ENCODE measurements around the gene WDR43.

The WDR43 gene

DNA sequence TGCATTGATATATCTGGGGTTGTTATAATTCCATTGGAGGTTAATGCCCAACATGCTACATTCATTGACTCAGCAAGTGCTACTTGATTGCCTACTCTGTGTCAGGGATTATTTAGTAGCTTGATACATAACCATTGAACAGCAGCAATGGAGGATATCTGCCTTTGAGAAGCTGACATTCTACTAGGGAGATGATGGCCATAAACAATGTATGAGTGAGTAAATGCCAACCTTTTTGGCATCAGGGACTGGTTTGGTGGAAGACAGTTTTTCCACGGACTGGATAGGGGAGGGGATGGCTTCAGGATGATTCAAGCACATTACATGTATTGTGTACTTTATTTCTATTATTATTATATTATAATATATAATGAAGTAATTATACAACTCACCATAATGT lies 54.7 kb downstream of the WDR43 start:
- no peak for TF ChIP-seq TARDBP (IDR thresholded peaks at IDR 0.05)
- TF ChIP-seq CTBP1 (IDR thresholded peaks at IDR 0.05; ENCODE audit: borderline replicate concordance): no peak
- no peak for TF ChIP-seq FOXA1 (IDR thresholded peaks at IDR 0.05)
- TF ChIP-seq ELF4 (IDR thresholded peaks at IDR 0.05): no peak
- TF ChIP-seq, protein P1, sequence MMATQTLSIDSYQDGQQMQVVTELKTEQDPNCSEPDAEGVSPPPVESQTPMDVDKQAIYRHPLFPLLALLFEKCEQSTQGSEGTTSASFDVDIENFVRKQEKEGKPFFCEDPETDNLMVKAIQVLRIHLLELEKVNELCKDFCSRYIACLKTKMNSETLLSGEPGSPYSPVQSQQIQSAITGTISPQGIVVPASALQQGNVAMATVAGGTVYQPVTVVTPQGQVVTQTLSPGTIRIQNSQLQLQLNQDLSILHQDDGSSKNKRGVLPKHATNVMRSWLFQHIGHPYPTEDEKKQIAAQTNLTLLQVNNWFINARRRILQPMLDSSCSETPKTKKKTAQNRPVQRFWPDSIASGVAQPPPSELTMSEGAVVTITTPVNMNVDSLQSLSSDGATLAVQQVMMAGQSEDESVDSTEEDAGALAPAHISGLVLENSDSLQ (IDR thresholded peaks at IDR 0.05): no peak
- no peak for TF ChIP-seq LEF1 (IDR thresholded peaks at IDR 0.05; ENCODE audit: borderline replicate concordance)
- no peak for TF ChIP-seq SP1 (IDR thresholded peaks at IDR 0.05)
- no peak for TF ChIP-seq HDGF (IDR thresholded peaks at IDR 0.05; ENCODE audit: borderline replicate concordance)
- no peak for TF ChIP-seq ARNT (IDR thresholded peaks at IDR 0.05)
- TF ChIP-seq BHLHE40 (IDR thresholded peaks at IDR 0.05; ENCODE audit: borderline replicate concordance): no peak
- no peak for TF ChIP-seq ZNF384 (IDR thresholded peaks at IDR 0.05)
- no peak for TF ChIP-seq L3MBTL2 (conservative IDR thresholded peaks at IDR 0.05)
- TF ChIP-seq NFRKB (IDR thresholded peaks at IDR 0.05): no peak
- no peak for TF ChIP-seq FOXK2 (IDR thresholded peaks at IDR 0.05)
- no peak for TF ChIP-seq FOXM1 (IDR thresholded peaks at IDR 0.05; ENCODE audit: borderline replicate concordance)
- ChIA-PET CTCF (no interaction called here), POLR2A (no interaction called here)
- no peak for DNase-seq (ENCODE audit: extremely low spot score)

- CTCF ChIA-PET: no interaction called here
- DNase-seq (ENCODE audit: extremely low spot score): no peak
- POLR2A ChIA-PET: no interaction called here
- TF ChIP-seq ELF4 (IDR thresholded peaks at IDR 0.05): no peak
- no peak for TF ChIP-seq TARDBP (IDR thresholded peaks at IDR 0.05)
- TF ChIP-seq NFRKB (IDR thresholded peaks at IDR 0.05): no peak
- no peak for TF ChIP-seq LEF1 (IDR thresholded peaks at IDR 0.05; ENCODE audit: borderline replicate concordance)
- TF ChIP-seq HDGF (IDR thresholded peaks at IDR 0.05; ENCODE audit: borderline replicate concordance): no peak
- no peak for TF ChIP-seq FOXA1 (IDR thresholded peaks at IDR 0.05)
- TF ChIP-seq, protein P1 (IDR thresholded peaks at IDR 0.05): no peak
- no peak for TF ChIP-seq SP1 (IDR thresholded peaks at IDR 0.05)
- no peak for TF ChIP-seq L3MBTL2 (conservative IDR thresholded peaks at IDR 0.05)
- no peak for TF ChIP-seq FOXM1 (IDR thresholded peaks at IDR 0.05; ENCODE audit: borderline replicate concordance)
- no peak for TF ChIP-seq FOXK2 (IDR thresholded peaks at IDR 0.05)
- no peak for TF ChIP-seq SUZ12 (IDR thresholded peaks at IDR 0.05)
- no peak for TF ChIP-seq ZNF384 (IDR thresholded peaks at IDR 0.05)
- TF ChIP-seq CTBP1 (IDR thresholded peaks at IDR 0.05; ENCODE audit: borderline replicate concordance): no peak
- TF ChIP-seq ARNT (IDR thresholded peaks at IDR 0.05): no peak
- no peak for TF ChIP-seq BHLHE40 (IDR thresholded peaks at IDR 0.05; ENCODE audit: borderline replicate concordance)
These were observed 55.3 kb downstream of the WDR43 start for GRCh38 chr2:28949617-28950305.

DNA sequence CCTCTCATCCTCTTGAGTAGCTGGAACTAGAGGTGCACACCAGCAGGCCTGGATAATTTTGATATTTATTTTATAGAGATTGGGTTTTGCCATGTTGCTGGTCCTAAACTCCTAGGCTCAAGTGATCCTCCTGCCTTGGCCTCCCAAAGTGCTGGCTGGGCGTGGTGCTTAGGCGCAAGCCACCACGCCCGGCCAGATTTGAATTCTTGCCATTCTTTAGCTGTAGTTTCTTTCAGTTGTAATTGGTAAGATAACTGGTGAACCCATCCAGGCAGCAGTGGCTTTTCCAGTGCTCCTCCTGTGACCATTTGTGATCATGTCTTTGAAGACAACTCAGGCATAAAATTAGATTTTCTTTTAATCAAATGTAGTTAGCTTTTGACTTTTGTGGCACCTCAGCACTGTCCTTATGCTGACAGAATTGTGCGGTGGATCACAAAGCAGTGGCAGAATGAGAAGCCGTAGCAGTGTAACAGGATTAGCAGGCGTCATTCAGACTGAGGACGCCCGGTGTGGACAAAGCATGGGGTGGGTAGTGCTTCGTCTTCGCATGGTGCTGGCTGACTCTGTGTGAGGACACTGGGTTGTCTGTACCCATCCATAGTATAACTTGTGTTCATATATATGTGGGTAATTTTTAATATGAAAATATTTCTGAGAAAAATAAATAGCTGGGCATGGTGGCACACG lies 56.6 kb downstream of the WDR43 start:
- POLR2A ChIA-PET: no interaction called here
- DNase-seq (ENCODE audit: extremely low spot score): no peak

GRCh38 chr2:28951910-28952835 lies 57.7 kb downstream of the WDR43 start:
- TF ChIP-seq FOXA1 (IDR thresholded peaks at IDR 0.05) (no peak), HDGF (IDR thresholded peaks at IDR 0.05; ENCODE audit: borderline replicate concordance) (no peak), ZNF384 (IDR thresholded peaks at IDR 0.05) (no peak), NFRKB (IDR thresholded peaks at IDR 0.05) (no peak), ARNT (IDR thresholded peaks at IDR 0.05) (no peak), ELF4 (IDR thresholded peaks at IDR 0.05) (no peak), L3MBTL2 (conservative IDR thresholded peaks at IDR 0.05) (no peak), SUZ12 (IDR thresholded peaks at IDR 0.05) (no peak), SP1 (IDR thresholded peaks at IDR 0.05) (no peak), FOXM1 (IDR thresholded peaks at IDR 0.05; ENCODE audit: borderline replicate concordance) (no peak), TARDBP (IDR thresholded peaks at IDR 0.05) (no peak), CTBP1 (IDR thresholded peaks at IDR 0.05; ENCODE audit: borderline replicate concordance) (no peak), BHLHE40 (IDR thresholded peaks at IDR 0.05; ENCODE audit: borderline replicate concordance) (no peak), FOXK2 (IDR thresholded peaks at IDR 0.05) (no peak), LEF1 (IDR thresholded peaks at IDR 0.05; ENCODE audit: borderline replicate concordance) (no peak)
- TF ChIP-seq, protein P1 (IDR thresholded peaks at IDR 0.05): no peak
- DNase-seq (ENCODE audit: extremely low spot score): no peak
- ChIA-PET CTCF (interaction anchor here (0.5 to 0.7 kb wide), 2 partner anchors 164 to 375 kb away, joined by 3 to 5 read pairs; no protein-coding TSS in a partner anchor), POLR2A (no interaction called here)

More for the DNA sequence above, 56.6 kb downstream of the WDR43 start:
- CTCF ChIA-PET: interaction anchor here (0.5 kb wide), 1 partner anchor 165 kb away, joined by 3 read pairs; no protein-coding TSS in a partner anchor
- TF ChIP-seq CTBP1 (IDR thresholded peaks at IDR 0.05; ENCODE audit: borderline replicate concordance) (no peak), FOXK2 (IDR thresholded peaks at IDR 0.05) (no peak), ARNT (IDR thresholded peaks at IDR 0.05) (no peak), ZNF384 (IDR thresholded peaks at IDR 0.05) (no peak), ELF4 (IDR thresholded peaks at IDR 0.05) (no peak), LEF1 (IDR thresholded peaks at IDR 0.05; ENCODE audit: borderline replicate concordance) (no peak), SP1 (IDR thresholded peaks at IDR 0.05) (no peak), SUZ12 (IDR thresholded peaks at IDR 0.05) (no peak), HDGF (IDR thresholded peaks at IDR 0.05; ENCODE audit: borderline replicate concordance) (no peak), FOXM1 (IDR thresholded peaks at IDR 0.05; ENCODE audit: borderline replicate concordance) (no peak), BHLHE40 (IDR thresholded peaks at IDR 0.05; ENCODE audit: borderline replicate concordance) (no peak), NFRKB (IDR thresholded peaks at IDR 0.05) (no peak), TARDBP (IDR thresholded peaks at IDR 0.05) (no peak), L3MBTL2 (conservative IDR thresholded peaks at IDR 0.05) (no peak), FOXA1 (IDR thresholded peaks at IDR 0.05) (no peak)
- TF ChIP-seq, protein P1 (IDR thresholded peaks at IDR 0.05): no peak
